ENCODE data around the gene C5AR1.
"Not testable (repeated sequence)": the region's sequence is repeated elsewhere in the genome, so short reads cannot be mapped to it uniquely, and the experiment has no call there.

Gene C5AR1

DNA sequence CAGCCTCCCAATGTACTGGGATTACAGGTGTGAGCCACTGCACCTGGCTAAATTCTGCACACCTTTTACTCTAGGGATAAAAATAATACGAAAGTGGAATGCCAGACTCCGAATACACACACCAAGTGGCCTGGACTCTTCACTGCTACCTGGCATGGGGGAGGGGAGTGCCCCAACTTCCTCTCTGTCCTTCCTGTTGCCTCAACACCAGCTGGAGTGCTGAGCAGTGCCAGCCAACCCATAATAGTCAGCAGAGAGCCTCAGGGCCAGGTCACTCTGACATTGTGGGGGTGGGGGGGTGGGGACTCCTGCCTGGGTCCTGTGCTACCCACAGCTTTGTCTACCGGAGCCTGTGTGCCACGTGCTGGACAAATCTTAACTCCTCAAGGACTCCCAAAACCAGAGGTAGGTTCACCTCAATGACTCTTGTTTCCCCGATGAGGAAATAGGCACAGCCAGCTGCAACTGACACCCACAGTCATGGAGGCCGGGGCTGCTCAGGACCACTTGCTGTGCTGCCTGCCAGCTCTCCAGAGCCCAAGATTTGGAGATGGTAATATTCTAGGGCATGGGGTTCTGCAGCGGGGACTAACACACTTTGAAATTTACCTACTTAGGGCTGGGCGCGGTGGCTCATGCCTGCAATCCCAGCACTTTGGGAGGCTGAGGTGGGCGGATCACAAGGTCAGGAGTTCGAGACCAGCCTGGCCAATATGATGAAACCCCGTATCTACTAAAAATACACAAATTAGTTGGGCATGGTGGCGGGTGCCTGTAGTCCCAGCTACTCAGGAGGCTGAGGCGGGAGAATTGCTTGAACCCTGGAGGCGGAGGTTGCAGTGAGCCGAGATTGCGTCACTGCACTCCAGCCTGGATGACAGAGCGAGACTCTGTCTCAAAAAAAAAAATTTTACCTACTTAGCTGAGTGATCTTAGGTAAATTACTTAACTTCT lies 27.4 kb downstream of the C5AR1 start:
- not testable (repeated sequence) for FAIRE-seq

DNA sequence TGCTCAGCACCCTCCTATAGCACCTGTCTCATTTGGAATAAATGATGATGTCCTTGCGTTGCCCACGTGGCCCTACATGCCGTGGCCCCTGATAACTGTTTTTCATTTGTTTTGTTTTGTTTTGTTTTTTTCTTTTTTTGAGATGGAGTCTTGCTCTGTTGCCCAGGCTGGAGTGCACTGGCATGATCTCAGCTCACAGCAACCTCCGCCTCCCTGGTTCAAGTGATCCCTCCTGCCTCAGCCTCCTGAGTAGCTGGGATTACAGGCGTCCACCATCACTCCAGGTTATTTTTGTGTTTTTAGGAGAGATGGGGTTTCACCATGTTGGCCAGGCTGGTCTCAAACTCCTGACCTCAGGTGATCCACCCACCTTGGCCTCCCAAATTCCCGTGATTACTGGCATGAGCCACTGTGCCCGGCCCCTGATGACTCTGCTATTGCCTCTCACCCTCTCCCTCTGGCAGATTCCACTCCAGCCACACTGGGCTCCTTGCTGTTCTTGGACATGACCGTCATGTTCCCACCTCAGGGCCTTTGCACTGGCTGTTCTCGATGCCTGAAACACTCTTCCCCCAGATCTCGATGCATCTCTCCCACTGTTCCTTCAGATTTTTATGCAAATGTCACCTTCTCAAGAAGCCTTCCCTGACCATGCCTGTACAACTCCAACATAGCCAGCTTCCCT lies 29.7 kb downstream of the C5AR1 start:
- FAIRE-seq = no peak

DNA sequence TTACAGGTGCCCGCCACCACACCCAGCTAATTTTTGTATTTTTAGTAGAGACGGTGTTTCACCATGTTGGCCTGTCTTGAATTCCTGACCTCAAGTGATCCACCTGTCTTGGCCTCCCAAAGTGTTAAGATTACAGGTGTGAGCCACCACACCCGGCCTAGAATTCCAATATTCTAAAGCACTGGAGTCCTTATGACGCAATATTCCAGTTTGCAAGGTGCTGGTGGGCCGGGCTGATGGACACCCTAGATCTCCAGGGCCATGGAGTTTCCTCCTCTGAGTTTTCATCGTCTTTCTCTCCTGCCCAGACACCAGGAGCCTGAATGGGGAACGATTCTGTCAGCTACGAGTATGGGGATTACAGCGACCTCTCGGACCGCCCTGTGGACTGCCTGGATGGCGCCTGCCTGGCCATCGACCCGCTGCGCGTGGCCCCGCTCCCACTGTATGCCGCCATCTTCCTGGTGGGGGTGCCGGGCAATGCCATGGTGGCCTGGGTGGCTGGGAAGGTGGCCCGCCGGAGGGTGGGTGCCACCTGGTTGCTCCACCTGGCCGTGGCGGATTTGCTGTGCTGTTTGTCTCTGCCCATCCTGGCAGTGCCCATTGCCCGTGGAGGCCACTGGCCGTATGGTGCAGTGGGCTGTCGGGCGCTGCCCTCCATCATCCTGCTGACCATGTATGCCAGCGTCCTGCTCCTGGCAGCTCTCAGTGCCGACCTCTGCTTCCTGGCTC lies 31.0 kb downstream of the C5AR1 start:
- FAIRE-seq = no peak

DNA sequence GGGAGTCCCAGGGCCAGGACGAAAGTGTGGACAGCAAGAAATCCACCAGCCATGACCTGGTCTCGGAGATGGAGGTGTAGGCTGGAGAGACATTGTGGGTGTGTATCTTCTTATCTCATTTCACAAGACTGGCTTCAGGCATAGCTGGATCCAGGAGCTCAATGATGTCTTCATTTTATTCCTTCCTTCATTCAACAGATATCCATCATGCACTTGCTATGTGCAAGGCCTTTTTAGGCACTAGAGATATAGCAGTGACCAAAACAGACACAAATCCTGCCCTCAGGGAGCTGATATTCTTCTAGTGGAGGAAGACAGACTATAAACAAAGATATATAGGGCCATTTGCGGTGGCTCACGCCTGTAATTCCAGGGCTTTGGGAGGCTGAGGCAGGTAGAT lies 32.1 kb downstream of the C5AR1 start:
- FAIRE-seq = no peak

DNA sequence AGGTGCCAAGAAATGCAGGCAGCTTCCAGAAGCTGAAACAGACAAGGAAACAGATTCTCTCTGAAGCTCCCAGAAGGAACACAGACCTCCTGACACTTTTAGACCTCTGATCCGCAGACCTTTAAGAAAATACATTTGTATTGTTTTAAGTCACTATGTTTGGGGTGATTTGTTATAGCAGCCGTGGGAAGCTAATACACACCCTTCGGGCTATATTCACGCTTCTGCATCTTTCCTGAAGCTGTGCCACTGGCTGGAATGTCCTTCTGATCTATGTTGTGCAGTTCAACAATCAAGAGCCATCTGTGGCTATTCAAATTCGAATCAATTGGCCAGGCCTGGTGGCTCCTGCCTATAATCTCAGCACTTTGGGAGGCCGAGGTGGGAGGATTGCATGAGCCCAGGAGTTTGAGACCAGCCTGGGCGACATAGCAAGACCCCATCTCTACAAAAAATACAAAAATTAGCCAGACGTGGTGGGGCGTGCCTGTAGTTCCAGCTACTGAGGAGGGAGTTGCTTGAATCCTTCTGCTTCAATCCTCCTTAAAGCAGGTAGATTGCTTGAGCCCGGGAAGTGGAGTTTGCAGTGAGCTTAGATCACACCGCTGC lies 33.6 kb downstream of the C5AR1 start:
- no peak for FAIRE-seq

DNA sequence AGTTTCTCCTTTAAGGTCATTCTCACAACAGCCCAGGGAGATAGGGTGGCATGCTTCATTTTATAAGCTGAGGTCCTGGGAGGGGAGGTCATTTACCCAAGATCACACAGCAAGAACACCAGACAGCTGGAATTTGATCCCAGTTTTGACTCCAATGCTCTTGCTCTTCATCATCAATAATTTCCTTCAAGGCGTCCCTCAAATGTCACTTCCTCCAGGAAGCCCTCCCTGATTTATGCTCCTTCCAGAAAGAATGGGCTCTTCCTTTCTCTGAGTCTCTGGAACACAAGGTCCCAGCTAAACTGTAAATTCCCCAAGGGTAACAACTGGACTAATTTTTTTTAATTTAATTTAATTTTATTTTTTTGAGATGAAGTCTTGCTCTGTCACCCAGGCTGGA lies 34.8 kb downstream of the C5AR1 start:
- no peak for FAIRE-seq

DNA sequence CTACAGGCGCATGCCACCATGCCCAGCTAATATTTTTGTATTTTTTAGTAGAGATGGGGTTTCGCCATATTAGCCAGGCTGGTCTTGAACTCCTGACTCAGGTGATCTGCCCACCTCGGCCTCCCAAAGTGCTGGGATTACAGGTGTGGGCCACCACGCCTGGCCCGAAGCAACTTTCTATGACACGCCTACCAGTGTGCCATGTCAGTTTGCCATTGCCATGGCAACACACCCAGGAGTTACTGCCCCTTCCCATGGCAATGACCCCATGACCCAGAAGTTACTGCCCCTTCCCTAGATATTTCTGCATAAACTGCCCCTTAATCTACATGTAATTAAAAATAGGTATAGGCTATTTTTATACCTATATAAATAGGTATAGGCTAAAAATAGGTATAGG lies 36.4 kb downstream of the C5AR1 start:
- not testable (repeated sequence) for FAIRE-seq

DNA sequence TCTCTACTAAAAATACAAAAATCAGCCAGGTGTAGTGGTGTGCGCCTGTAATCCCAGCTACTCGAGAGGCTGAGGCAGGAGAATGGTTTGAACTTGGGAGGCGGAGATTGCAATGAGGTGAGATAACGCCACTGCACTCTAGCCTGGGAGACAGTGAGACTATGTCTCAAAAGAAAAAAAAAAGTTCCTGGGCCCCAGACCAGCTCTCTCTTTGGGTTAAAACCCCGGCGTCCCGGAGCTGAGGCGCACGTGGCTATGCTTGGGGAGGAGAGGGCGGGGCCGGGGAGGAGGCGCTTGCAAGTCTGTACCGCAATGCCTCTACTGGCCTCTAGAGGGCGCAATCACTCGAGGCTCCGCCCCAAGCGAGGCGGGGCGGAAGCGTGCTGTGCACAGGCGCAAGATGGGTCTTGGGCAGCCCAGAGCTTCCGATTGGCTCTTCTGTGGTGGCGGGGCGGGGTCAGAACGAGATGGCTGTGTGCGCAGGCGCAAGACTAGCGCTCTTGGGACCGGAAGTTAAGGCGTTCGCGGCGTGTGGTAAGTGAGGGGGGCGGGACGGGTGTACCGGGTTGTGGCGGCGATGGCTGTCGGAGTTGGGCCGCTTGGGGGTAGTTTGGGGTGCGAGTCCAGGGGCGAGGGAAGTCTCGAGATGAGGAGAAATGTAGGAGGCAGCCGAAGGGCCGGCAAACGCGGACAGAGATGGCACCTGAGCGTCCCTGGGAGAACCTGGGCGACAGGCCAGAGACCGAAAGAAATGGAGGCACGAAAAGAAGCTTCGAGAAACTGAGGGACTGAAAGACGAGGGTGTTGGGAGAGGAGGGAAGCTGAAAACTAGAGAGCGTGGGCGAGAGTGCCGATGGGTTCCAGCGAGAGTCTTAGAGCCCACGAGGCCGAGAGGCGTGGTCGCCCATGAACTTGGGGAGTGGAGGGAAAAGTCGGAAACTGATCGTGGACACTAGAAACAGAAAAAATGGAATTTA lies 39.4 kb downstream of the C5AR1 start, which contains the start of gene DHX34:
Gene DHX34, plus strand, starts transcription at position 497 of the 977 bp plus-strand sequence. CDS start 3,716 bp downstream, outside the sequence.
- FAIRE-seq = peak; percentile 97

DNA sequence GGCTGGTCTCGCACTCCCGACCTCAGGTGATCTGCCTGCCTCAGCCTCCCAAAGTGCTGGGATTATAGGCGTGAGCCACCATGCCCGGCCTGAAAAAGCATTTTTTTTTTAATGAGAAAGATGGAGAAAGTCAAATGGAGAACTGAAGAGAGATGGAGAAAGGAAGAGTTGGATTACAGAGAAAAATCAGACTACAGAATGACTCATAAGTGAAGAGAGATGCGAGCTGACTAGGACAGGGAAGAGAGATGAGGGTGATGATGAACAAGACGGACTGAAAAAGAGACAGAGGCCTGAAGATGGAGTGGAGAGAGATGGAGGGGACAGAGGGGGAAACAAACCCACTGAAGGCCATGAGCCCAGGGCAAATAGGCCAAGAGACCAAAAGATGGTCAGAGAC lies 41.0 kb downstream of the C5AR1 start:
- FAIRE-seq = no peak

DNA sequence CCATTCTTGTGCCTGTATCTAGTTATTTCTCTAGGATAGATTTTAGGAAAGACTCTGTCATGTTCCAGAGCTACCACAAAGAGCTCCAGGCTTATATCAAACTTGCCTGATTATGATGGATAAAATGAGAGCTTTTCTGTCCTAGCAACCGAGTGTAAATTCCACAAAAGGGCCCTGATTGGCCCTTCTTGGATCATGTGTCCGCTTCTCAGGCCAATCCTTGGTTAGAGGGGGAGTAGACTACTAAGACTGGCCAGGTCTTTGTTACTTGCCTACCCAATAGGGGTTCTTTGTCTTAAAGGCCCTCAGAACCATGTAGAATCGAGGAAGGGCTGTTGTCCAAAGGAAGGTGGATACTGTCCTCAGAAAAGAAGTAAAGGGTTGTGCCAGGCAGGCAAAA lies 41.9 kb downstream of the C5AR1 start:
- peak; percentile 14 for FAIRE-seq

DNA sequence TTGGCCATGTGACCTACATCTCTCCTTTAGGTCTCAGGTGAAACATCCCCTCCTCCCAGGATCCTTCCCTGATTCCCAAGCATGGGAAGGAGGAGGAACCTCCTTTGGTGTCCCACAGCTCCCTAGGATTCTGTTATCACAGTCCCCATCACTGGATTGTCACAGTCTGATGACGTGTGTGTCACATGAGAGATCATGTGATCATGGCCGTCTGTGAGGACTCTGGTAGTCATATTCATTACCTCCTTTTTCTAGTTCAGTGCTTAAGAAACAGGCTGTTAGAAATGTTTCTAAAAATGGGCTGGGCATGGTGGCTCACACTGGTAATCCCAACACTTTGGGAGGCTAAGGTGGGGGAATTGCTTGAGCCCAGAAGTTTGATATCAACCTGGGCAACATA lies 42.4 kb downstream of the C5AR1 start:
- FAIRE-seq = no peak

DNA sequence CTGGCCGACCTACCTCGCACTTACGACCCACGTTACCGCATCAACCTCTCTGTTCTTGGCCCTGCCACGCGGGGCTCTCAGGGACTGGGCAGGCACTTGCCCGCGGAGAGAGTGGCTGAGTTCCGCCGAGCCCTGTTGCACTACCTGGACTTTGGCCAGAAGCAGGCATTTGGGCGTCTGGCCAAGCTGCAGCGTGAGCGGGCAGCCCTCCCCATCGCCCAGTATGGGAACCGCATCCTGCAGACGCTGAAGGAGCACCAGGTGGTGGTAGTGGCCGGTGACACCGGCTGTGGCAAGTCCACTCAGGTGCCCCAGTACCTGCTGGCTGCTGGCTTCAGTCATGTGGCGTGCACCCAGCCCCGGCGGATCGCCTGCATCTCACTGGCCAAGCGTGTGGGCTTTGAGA lies 43.6 kb downstream of the C5AR1 start:
- no peak for FAIRE-seq

DNA sequence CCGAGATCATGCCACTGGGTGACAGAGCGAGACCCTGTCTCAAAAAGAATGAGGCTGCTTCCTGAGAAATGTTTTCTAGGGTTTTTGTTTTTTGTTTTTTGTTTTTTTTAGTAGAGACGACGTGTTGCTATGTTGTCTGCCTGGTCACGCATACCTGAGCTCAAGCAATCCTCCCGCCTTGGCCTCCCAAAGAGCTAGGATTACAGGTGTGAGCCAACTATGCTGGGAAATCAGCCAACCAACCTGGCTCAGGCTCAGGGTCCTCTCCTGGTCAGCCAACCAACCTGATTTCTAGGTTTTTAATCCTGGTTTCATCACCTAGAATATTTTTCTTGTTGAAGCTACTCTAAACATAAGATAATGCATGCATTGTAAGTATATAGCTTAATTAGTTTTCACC lies 47.2 kb downstream of the C5AR1 start:
- FAIRE-seq = no peak

DNA sequence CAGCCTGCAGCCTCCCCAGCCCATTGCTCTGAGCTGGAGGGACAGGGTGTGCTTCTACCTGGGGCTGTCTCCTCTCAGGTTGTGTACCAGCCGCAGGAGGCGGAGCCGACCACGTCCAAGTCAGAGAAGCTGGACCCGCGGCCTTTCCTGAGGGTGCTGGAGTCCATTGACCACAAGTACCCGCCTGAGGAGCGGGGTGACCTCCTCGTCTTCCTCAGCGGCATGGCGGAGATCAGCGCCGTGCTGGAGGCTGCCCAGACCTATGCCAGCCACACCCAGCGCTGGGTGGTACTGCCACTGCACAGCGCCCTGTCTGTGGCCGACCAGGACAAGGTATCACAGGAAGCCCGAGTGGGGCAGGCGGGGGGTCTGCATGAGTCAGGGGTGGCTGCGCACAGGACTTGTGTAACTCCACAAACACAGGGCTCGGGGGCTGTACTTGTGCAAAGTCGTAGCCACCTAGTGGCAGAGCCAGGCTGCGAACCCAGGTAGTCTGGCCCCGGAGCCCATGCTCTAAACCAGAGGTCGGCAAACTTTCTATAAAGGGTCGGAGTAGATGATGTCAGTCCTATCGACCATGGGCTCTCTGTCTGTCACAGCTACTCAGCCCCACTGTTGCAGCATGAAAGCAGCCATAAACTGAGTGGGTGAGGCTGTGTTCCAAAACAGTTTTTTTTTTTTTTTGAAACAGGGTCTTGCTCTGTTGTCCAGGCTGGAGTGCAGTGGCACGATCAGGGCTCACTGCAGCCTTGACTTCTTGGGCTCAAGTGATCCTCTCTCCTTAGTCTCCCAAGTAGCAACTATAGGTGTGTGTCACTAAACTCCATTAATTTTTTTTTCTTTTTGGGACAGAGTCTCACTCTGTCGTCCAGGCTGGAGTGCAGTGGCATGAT lies 48.4 kb downstream of the C5AR1 start:
- FAIRE-seq = no peak

DNA sequence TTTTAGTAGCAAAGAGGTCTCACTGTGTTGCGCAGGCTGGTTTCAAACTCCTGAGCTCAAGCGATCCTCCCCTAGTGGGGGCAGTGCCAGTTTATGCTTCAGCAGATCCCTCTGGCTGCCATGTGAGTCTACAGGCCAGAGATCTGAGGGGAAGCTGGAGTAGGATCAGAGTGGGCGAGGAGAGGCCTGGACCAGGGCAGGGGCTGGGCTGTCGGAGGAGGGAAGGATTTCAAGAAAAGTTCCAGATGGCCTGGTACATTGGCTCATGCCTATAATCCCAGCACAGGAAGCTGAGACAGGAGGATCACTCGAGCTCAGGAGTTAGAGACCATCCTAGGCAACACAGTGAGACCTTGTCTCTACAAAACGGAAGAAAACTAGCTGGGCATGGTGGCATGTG lies 49.3 kb downstream of the C5AR1 start:
- FAIRE-seq = no peak

DNA sequence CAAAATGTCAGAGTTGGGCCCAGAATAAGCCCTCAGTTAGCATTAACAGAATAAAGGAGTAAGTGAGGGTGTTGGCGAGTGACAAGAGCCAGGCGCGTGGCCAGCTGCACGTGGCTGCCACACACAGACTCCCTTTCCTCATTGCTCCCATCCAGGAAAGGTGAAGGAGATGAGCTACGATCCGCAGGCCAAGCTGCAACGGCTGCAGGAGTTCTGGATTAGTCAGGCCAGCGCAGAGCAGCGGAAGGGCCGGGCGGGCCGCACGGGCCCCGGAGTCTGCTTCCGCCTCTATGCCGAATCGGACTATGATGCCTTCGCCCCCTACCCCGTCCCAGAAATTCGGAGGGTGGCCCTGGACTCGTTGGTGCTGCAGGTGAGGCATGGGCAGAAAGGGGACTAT lies 52.7 kb downstream of the C5AR1 start:
- FAIRE-seq = no peak

DNA sequence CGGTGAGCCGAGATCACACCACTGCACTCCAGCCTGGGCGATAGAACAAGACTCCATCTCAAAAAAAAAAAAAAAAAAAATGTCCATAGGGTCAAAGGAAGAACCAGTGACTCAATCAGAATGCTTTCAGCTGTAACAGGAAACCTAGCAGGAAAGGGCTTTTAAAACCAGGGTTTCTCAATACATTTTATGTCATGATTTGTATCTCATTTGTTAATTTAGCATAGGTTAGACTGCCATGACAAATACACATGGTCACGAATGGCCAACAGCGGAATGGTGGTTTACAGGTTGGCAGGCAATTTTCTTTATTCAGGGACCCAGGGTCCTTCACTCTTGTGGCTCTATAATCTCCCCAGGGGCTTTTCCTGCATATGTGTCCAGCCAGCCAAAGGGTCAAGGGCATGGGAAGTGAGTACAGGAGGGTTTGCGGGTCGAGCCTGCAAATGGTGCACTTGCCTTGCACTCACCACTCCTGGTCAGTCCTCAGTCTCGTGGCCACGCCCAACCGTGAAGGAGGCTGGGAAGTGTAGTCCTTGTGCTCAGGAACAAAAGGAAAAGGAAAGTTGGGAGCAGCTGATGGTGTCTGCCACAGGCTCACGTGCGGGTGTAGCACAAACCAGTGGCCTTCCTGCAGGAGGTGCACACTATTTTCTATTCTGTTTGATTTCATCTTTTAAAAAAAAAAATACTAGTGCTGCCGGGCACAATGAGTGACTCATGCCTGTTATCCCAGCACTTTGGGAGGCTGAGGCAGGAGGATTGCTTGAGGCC lies 54.3 kb downstream of the C5AR1 start:
- no peak for FAIRE-seq

DNA sequence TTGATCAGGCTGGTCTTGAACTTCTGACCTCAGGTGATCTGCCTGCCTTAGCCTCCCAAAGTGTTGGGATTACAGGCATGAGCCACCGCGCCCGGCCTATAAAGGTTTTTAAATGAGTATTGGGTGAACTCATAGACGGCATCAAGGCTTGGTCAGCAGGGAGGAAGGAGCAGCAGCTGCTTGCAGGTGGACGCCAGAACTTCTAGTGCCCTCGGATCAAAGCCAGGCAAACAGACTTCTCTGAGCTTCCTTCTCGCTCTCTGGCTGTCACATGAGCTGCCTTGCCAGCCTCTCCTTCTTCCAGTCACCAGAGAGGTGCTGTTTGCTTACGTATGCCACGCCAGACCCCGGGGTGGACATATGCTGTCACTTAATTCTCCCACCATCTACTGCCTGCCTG lies 55.8 kb downstream of the C5AR1 start:
- FAIRE-seq = not testable (repeated sequence)

DNA sequence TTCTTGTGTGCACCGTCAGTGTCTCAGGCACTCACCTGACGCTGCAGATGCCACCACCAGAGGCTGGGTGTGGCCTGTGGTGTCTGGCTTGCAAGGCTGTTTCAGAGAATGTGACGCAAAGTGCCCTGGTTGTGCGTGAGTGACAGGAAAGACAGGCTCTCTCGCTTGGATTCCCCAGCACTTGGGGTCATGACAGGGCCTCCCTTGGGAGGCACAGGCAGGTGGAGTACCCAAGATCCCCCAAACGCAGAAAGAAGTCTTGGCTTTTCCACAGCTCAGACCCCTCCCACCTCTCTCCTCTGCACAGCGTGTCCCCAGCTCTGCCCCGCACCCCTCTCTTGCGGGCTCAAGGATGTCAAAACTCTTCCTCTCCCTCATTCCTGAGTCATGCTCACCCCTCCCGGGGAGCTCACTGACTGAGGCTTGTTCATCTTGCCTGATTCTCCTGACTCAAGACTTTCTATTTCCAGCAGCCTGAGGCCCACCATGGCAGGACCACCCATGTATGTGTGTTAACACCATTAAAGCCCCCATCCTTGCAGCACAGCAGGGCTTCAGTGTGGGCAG lies 60.5 kb downstream of the C5AR1 start:
- FAIRE-seq = no peak

Measured in A204.1 (cell line).